GM19324 (cell line): ENCODE data around the gene PEX5L.

Source experiments
- ATAC-seq: cut with Tn5 transposase; IDR thresholded peaks from one replicate; pipeline ENCODE4 v1.9.1; 2021; ENCODE audit warnings: mild to moderate bottlenecking, moderate library complexity; ENCODE audit not compliant: unreplicated experiment, low FRiP score

Gene PEX5L

DNA sequence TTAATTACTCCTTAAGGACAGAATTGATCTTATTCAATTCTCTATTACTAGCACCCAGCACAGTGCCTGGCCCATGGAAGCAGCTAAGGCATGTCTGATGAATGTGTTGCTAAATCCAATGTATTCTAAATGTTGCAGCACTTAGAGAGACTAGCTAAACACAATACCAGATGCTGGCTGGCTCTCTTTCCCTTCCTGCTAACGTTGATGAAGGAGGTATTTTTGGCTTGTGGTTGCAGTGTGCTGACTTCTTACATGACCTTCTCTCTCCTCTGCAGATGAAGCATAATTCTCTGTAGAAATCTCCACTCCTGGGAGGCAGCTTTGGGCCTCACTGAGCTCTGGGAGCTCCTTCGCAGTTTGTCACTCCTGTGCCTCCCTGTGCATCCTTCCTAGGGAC is 183.6 kb downstream of the PEX5L start:
- ATAC-seq, result no peak

DNA sequence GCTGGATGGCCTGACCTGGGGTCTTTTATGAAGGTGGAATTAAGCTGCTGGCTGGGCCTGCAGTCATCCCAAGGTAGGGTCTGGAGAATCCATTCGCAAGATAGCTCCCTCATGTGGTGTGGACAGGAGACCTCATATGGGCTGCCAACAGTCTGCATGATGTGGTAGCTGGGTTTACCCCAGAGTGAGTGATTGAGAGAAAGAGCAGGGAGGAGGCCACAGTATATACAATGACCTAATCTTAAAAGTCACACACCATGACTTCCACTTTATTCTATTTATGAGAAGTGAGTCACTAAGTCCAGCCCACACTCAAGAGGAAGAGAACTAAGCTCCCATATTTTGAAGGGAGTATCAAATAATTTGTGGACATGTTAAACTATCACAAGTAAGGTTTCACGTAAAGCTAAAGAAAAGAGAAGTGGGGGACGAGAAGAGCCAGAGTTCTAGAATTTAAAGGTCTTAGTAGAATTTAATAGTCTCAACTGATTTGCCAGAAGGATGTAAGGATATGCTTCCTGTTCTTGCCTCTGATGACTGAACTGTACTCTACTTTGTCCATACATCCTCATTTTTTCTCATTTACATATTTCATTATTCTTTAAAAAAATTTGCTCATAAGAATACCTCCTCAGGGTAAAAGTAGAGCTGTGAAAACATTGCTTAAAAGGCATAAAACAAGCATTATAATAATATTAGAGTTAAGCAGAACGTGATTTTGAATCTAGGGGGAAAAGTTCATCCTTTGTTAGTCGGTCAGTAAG is 184.4 kb downstream of the PEX5L start:
- ATAC-seq, result no peak

DNA sequence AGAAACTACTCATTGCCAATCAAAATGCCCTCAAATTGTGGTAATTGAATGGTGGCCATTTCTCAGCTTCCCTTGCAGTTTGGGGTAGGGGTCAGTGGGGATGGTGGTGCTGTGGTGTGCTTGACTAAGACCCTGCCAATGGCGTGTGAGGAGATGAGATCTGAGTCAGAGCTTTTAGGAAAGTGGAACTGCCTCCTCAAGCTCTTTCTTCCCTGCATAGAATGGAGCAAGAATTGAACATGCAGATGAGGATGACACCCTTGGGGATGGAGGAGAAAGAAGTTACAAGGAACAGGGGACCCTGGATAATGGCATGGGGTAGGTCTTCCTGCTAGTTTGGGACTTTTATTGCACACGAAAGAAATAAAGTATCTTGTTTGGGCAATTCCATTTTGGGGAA is 188.0 kb downstream of the PEX5L start:
- ATAC-seq, result no peak

DNA sequence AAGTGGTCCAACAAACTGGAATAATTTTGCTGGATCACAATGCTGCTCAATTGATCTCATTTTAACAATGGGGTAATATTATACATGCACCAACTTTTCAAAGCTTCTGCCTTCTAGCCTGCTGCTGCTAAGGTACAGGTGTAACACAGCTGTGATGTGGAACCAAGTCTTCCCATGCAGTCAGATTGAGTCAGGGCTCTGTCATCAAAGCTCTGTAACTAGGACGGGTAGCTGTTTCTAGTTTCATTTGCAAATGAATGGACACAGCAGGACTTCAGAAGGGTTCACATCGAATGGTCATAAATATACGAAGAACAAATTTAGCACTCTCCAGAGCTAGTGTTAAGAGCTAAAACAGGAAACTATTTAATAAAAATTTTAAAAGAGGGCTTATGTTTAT is 194.7 kb downstream of the PEX5L start:
- no peak for ATAC-seq

DNA sequence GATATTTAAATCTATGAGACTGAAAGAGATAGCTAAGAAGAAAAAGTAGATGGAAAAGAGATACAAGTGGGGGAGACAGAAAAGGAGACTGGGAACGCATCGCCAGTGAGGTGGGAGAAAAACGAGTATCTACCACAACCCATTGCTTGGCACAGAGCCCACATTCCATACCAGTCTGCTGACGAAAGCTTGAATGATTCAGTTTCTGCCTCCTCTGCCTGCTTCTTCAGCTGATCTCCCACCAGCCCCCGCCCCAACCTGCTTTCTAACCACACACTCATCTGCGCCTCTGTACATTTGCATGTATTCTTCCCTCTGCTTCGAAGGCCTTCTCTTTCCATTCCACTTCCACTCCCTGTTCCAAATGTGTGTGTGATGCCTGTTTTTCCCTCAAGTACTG is 195.8 kb downstream of the PEX5L start:
- no peak for ATAC-seq

DNA sequence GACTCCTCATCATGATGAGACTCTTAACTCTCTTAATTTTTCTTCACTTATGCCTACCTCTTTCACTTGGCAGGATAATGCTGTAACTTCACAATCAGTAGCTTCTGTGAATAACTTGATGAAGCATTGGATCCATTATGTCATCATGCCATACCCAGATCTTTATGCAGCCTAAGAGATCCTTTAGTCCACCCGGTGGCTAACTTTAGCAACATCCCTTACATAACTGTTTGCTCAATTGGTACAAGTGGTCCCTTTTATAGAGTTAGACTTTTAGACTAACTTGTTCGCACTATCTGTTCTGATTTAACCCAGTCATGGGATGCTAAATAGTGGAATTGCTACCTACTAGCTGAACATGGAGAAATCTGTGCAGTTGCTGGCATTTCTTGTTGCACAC is 199.4 kb downstream of the PEX5L start:
- no peak for ATAC-seq

DNA sequence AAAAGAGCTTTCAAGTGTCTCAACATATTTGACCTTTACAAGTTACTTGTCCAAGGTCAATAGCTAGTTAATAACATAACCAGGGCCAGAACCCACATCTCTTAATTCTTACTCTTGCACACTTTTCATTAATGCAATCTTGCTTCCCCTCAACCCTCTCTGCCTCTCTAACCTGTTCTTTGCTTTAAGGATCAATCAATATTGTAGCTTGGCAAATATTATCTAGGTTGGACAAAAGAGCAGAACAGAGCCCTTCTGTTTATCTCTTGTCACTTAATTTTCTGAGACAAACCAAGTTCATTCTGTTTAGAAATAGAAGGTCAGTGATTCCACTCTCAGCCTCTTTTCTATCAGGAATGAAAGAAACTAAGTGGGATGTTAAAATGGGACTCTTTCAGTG is 203.4 kb downstream of the PEX5L start:
- no peak for ATAC-seq

DNA sequence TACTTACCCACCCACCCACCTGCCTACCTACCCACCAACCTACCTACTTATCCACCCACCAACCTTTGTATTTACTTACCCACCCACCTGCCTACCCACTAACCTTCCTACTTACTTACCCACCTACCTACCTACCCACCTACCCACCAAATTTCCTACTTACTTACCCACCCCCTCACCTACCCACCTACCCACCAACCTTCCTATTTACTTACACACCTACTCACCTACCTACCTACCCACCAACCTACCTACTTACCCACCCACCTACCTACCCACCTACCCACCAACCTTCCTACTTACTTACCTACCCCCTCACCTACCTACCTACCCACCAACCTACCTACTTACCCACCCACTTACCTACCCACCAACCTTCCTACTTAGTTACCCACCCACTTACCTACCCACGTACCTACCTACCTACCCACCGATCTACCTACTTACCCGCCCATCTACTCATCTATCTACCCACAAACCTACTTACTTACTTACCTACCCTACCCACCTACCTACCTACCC is 204.3 kb downstream of the PEX5L start:
- ATAC-seq, result no peak

- ATAC-seq, result no peak
Measured at GRCh38 chr3:179829401-179829800, 207.3 kb downstream of the PEX5L start.

DNA sequence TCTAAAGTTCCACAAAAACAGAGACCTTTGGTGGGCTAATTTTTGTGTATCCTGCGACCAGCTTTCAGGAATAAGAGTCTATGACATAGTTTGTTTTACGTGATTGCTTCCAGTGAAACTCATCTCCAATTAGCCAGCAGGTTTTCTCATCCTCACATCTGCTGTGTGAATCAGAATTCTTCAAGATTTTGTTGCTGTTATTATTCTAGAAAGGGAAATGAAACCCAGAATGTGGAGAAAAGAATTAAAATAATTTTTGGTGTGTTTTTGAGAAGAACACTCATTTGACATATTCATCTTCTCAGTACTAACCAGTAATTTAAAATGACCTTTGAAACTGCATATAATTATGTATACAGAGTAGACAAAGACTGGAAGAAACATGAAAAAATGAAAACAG is 208.0 kb downstream of the PEX5L start:
- no peak for ATAC-seq

DNA sequence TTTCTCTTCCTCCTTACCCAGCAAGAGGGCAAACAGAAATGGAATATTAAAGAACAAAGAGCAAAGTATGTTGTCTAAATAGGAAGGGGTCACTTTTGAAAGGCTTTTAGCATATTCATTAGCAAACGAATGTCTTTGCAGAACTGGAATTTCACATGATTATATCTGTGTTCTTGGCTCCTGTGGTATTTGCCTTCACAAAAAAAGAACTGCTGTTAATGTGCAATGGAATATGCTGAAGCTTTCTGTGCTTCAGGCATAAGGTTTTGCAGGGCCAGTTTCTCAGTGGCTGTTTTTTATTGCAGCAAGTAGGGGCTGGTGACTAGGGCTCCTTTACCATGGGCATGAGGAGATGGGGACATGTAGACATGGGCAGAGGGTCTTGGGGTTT is 210.5 kb downstream of the PEX5L start:
- no peak for ATAC-seq

DNA sequence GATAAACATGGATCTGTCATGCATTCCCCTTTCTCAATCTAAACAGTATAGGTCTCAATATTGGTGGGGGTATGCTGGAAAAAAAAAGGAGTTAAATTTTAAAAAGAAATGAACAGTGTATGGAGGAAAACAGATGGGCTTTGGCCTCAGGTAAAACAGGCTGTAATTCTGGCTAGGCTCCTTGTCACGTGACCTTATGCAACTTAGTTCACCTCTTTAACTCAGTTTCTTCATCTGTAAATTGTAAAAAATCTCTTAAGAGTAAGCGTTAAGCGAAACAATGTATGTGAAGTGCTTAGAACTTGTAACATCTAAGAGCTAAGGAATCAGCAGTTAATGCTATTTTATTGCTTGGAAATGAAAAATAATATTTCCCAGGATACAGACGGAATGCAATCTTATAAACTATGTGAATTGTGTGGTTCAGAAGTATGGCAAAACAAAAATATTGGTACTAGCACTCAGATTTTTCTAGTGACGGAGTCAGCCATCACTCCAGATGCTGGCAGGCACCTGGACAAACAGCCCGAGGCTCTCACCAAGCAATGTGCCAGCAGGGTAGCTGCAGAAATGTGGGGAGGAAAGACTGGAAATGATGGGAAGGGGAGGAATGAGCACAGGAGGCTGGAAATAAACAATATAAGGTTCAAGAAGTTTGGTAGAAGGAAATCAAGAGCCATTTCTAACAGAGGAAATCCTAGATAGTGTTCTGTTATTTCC is 211.1 kb downstream of the PEX5L start:
- no peak for ATAC-seq

DNA sequence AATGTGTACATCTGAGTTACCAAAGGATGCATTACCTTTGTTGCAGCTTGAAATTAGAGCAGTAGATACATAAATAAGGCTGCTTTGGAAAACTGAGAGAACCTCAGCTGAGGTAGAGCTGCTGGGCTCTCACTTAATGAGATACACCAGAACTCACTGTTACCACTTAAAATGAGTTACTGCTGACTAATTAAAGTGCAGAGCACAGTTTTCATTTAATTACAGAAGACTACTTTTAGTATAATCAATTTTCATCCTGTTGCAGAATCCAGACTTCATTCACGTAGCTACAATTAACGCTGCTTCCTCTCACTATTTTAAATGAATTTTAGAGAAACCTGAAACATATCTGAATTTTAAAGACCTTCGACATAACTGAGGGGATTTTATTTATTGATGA is 214.4 kb downstream of the PEX5L start:
- no peak for ATAC-seq

- ATAC-seq, result no peak
Measured at GRCh38 chr3:179819379-179819778, 217.4 kb downstream of the PEX5L start.

GRCh38 chr3:179812096-179812382 is 224.7 kb downstream of the PEX5L start:
- no peak for ATAC-seq

DNA sequence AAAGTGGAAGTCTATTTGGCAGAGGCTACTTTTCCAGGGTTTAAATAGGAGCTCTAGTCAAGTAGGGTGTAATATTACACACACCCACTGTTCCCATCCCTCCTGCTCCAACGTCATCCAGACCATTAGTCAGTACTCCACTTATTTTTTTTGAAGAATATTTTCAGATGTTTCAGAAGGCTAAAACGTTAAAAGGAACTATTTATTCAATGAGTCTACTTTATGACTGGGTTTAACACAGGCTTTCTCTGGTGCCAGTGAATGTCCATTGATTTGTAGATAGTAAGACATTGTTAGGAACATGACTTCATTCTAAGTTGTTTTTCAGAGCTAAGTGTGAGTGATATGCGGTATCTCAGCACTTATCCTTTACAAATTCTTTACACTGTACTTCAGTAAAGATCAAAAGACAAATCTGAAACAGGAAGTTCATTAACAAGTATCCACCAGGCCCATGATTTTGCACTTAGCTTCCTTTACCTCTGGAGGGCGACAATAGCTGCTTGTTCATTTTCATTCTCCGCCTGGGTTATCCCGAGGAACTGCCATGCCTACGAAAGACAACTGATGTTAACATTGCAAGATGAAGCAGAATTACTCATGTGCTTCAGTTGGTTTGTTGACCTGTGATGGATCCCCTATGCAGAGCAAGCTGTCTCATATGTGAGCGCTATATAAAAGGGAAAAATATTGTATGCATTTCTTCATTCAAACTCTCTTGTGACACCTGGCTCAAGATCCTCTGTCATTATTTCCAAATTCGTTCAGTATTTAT is 225.2 kb downstream of the PEX5L start:
- peak; percentile 86 for ATAC-seq

- ATAC-seq, result no peak
Measured at GRCh38 chr3:179809639-179810038, 227.1 kb downstream of the PEX5L start.

DNA sequence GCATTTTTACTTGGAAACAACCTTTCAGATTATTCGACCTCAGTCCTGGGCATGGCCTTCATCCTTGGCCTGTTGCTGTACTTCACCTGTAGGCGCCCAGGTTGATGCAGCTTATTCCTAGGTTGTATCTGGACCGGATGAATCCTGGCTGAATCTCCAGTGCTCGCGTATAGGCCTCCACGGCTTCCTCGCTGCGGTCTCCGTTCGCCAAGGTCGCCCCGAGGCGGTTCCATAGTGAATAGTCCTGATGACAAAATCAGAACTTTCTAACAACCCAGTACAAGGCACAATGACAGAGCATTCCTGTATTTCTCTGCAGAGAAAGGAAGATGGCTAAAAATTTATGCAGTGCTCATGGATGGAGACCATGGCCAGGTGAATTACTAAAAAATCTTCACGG is 229.1 kb downstream of the PEX5L start:
- ATAC-seq, result no peak

- no peak for ATAC-seq
Measured at GRCh38 chr3:179806177-179806576, 230.6 kb downstream of the PEX5L start.

- no peak for ATAC-seq
Measured at GRCh38 chr3:179801856-179802255, 234.9 kb downstream of the PEX5L start.

GRCh38 chr3:179801263-179801662 is 235.5 kb downstream of the PEX5L start:
- no peak for ATAC-seq
